ENCODE measurements around the gene CTNS. TPM values are rescaled to one million over a fixed set of nuclear protein-coding genes. Genes with fewer than 3 reads are reported as not detected.

CTNS gene
- total RNA-seq, 1 experiment from 2014 or later = 7.9 TPM

DNA sequence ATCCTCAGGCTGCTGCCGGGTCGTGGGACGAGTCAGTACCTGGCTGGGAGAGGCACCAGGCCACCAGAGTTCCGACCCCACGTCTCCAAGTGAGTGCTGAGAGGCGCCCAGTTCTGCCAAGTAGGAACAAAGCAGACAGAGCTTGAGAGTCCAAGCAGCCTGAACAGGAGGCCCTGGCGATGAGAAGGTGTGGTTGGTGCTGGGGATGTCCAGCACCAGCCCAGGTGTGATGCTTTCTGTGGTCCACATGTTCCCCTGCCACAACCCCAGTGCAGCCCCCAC, 21.0 kb downstream of the CTNS start:
- CTCF ChIA-PET = no interaction called here
- intact Hi-C loops (cut with micrococcal nuclease) = no loop called here
- H3K4me2 ChIP-seq (ENCODE audit: low read length) = no peak overlapping the region
- ATAC-seq (no peak), DNase-seq (ENCODE audit: low read depth, low spot score) (no peak)
- H3K36me3 ChIP-seq (ENCODE audit: control insufficient read depth in 1 of 2, insufficient read depth in 2 of 2, low read length in 2 of 2) = no peaks in the 10 kb centered on the region
- no TSS peak for BruUV-seq (replicated peaks)
- POLR2A ChIA-PET = interaction anchor here (1.2 kb wide), 1 partner anchor 10 kb away, joined by 3 read pairs; no protein-coding TSS in a partner anchor
- RAD21 ChIA-PET (ENCODE audit: low non-redundant PET in 1 of 2, low total read pairs in 2 of 2, uncharacterized antibody in 2 of 2, unreplicated experiment in 2 of 2) = no interaction called here
- no peak overlapping the region for H2AFZ ChIP-seq (ENCODE audit: low read depth, low read length, poor library complexity, severe bottlenecking)
- no peaks in the 10 kb centered on the region for H4K20me1 ChIP-seq (ENCODE audit: insufficient read depth)
- no peak overlapping the region for H3K9ac ChIP-seq (ENCODE audit: low read length)
- no peak for TF ChIP-seq EZH2 (IDR thresholded peaks at IDR 0.05)
- TF ChIP-seq JUND (IDR thresholded peaks at IDR 0.05) = no peak
- TF ChIP-seq, protein P1, sequence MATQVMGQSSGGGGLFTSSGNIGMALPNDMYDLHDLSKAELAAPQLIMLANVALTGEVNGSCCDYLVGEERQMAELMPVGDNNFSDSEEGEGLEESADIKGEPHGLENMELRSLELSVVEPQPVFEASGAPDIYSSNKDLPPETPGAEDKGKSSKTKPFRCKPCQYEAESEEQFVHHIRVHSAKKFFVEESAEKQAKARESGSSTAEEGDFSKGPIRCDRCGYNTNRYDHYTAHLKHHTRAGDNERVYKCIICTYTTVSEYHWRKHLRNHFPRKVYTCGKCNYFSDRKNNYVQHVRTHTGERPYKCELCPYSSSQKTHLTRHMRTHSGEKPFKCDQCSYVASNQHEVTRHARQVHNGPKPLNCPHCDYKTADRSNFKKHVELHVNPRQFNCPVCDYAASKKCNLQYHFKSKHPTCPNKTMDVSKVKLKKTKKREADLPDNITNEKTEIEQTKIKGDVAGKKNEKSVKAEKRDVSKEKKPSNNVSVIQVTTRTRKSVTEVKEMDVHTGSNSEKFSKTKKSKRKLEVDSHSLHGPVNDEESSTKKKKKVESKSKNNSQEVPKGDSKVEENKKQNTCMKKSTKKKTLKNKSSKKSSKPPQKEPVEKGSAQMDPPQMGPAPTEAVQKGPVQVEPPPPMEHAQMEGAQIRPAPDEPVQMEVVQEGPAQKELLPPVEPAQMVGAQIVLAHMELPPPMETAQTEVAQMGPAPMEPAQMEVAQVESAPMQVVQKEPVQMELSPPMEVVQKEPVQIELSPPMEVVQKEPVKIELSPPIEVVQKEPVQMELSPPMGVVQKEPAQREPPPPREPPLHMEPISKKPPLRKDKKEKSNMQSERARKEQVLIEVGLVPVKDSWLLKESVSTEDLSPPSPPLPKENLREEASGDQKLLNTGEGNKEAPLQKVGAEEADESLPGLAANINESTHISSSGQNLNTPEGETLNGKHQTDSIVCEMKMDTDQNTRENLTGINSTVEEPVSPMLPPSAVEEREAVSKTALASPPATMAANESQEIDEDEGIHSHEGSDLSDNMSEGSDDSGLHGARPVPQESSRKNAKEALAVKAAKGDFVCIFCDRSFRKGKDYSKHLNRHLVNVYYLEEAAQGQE (IDR thresholded peaks at IDR 0.05; ENCODE audit: low read depth) = no peak
- no peak for TF ChIP-seq ZNF274 (IDR thresholded peaks at IDR 0.05; ENCODE audit: low read depth, low read length)
- TF ChIP-seq POLR2A (IDR thresholded peaks at IDR 0.05; ENCODE audit: borderline replicate concordance, extremely low read depth, insufficient read depth, insufficient read length) = no peak
- TF ChIP-seq SP1 (IDR thresholded peaks at IDR 0.05; ENCODE audit: low read depth) = no peak
- no peak for TF ChIP-seq ATF3 (IDR thresholded peaks at IDR 0.05)
- TF ChIP-seq CEBPB (IDR thresholded peaks at IDR 0.05; ENCODE audit: low read depth) = no peak
- TF ChIP-seq, protein P2, sequence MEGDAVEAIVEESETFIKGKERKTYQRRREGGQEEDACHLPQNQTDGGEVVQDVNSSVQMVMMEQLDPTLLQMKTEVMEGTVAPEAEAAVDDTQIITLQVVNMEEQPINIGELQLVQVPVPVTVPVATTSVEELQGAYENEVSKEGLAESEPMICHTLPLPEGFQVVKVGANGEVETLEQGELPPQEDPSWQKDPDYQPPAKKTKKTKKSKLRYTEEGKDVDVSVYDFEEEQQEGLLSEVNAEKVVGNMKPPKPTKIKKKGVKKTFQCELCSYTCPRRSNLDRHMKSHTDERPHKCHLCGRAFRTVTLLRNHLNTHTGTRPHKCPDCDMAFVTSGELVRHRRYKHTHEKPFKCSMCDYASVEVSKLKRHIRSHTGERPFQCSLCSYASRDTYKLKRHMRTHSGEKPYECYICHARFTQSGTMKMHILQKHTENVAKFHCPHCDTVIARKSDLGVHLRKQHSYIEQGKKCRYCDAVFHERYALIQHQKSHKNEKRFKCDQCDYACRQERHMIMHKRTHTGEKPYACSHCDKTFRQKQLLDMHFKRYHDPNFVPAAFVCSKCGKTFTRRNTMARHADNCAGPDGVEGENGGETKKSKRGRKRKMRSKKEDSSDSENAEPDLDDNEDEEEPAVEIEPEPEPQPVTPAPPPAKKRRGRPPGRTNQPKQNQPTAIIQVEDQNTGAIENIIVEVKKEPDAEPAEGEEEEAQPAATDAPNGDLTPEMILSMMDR (IDR thresholded peaks at IDR 0.05 in 2 of 3, conservative IDR thresholded peaks at IDR 0.05 in 1 of 3; ENCODE audit: borderline replicate concordance in 1 of 3, insufficient read depth in 1 of 3, low read depth in 2 of 3, low read length in 2 of 3) = no peak
- TF ChIP-seq ZFX (IDR thresholded peaks at IDR 0.05) = no peak
- no peak for TF ChIP-seq FOSL1 (IDR thresholded peaks at IDR 0.05; ENCODE audit: low read depth)
- no peak for TF ChIP-seq SIN3A (IDR thresholded peaks at IDR 0.05; ENCODE audit: low read depth)
- no peak for TF ChIP-seq EGR1 (IDR thresholded peaks at IDR 0.05; ENCODE audit: low read depth)
- TF ChIP-seq SRF (IDR thresholded peaks at IDR 0.05; ENCODE audit: low read depth) = no peak
- no peaks in the 10 kb centered on the region for H3K9me2 ChIP-seq (ENCODE audit: insufficient read depth)
- H3K4me1 ChIP-seq (ENCODE audit: control insufficient read depth in 1 of 2, insufficient read depth in 2 of 2, low read length in 2 of 2) = peaks cover 12 to 16% of the 10 kb centered on the region in 2 experiments
- H3K4me3 ChIP-seq (replicated peaks in 1 of 2; ENCODE audit: low read depth in 1 of 2, low read length in 2 of 2) = no peak overlapping the region
- no peaks in the 10 kb centered on the region for H3K27me3 ChIP-seq (ENCODE audit: insufficient read depth, low read length)
- no peaks in the 10 kb centered on the region for H3K79me2 ChIP-seq (ENCODE audit: insufficient read depth, low read length)
- H3K9me3 ChIP-seq (ENCODE audit: control insufficient read depth in 1 of 2, insufficient read depth in 1 of 2, low read depth in 1 of 2, low read length in 2 of 2) = no peaks in the 10 kb centered on the region
- H3K27ac ChIP-seq (ENCODE audit: low read depth, low read length) = no peak overlapping the region

Data from HCT116 (cell line).